SIG-M5 treated with dmso at 0.1 percent for 504 hours (cell line): ENCODE results near the gene TM4SF1.
A peak's percentile ranks its signal among the peaks of the same experiment; 100 is the strongest.

Source experiments
- DNase-seq: peaks from one replicate; lab custom pipeline; 2025; ENCODE audit not compliant: unreplicated experiment; lab: John Stamatoyannopoulos, UW

Gene TM4SF1

GRCh38 chr3:149375501-149376196 lies 1.8 kb downstream of the TM4SF1 start:
- DNase-seq, result no peak

- peak; percentile 38 for DNase-seq
These were observed 2.5 kb downstream of the TM4SF1 start for GRCh38 chr3:149374793-149375500.

- no peak for DNase-seq
These were observed 3.1 kb downstream of the TM4SF1 start for GRCh38 chr3:149374391-149374790.

GRCh38 chr3:149373235-149374125 lies 4.0 kb downstream of the TM4SF1 start:
- DNase-seq, result peak; percentile 96

- DNase-seq, result no peak
These were observed 5.7 kb downstream of the TM4SF1 start for GRCh38 chr3:149371723-149372114.

GRCh38 chr3:149371001-149371722 lies 6.3 kb downstream of the TM4SF1 start:
- DNase-seq, result peak; percentile 18

- no peak for DNase-seq
These were observed 7.2 kb downstream of the TM4SF1 start for GRCh38 chr3:149369991-149370866.

- DNase-seq, result peak; percentile 12
These were observed 8.6 kb downstream of the TM4SF1 start for GRCh38 chr3:149368674-149369497.

- DNase-seq, result no peak
These were observed 9.2 kb downstream of the TM4SF1 start for GRCh38 chr3:149368201-149368673.

GRCh38 chr3:149366941-149367840 lies 10.3 kb downstream of the TM4SF1 start:
- DNase-seq, result no peak

GRCh38 chr3:149366031-149366430 lies 11.4 kb downstream of the TM4SF1 start:
- DNase-seq, result no peak

- no peak for DNase-seq
These were observed 12.8 kb downstream of the TM4SF1 start for GRCh38 chr3:149364624-149365023.

GRCh38 chr3:149363053-149363452 lies 14.4 kb downstream of the TM4SF1 start:
- DNase-seq, result no peak

- DNase-seq, result no peak
These were observed 15.1 kb downstream of the TM4SF1 start for GRCh38 chr3:149362366-149362765.

GRCh38 chr3:149356630-149357029 lies 20.8 kb downstream of the TM4SF1 start:
- DNase-seq, result no peak

GRCh38 chr3:149356044-149356592 lies 21.3 kb downstream of the TM4SF1 start:
- DNase-seq, result no peak

- DNase-seq, result no peak
These were observed 23.8 kb downstream of the TM4SF1 start for GRCh38 chr3:149353581-149354184.
